Stimulated activated CD8-positive, alpha-beta memory T cell treated with anti-CD3 and anti-CD28 coated beads, Interleukin-4, amount 100 ng/mL, for 48 hours (primary cell): ENCODE results near the gene GLCCI1.
A peak's percentile ranks its signal among the peaks of the same experiment; 100 is the strongest.

Experiments
- DNase-seq: peaks from one replicate; pipeline ENCODE4 v3.0.0-alpha.2; 2020

GLCCI1 gene

DNA sequence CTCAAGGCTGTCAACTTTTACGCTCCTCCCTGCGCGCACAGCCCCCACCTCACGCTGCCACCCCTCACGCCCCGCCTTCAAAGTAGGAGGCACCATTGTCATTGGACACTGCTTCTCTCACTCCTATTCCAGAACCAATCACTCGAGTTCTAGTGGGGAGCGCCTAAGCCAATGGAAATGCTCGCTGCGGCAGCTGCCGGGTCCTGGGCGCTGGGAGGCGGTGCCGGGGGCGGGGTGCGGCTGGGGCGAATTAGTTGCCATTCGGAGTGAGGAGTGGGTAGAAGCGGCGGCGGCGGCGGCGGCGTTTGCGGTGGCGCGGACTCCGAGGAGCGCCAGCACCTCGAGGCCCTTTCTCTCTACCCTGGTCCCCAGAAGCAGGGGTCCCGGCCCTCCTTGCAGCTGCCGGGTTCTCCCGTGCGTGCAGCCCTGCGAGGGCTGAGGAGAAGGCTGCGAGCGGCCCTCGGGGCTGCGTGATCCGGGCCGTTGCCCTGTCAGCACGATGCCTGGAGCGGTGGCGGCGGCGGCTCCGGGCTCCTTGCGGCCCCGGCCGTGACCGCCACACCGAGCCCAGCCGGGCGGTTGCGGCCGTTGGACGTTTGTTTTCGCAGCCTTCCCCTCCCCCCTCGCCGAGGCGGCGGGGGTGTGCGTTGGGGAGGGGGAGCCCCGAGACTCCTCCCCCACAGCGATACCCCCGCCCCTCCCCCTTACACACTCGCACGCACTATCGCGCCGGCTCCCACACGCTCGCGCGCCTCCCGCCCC is at the start of gene GLCCI1:
Gene GLCCI1, plus strand, starts transcription at position 253 of the 762 bp plus-strand sequence. CDS start 555 bp downstream, outside the sequence.
- DNase-seq = peak; percentile 96

DNA sequence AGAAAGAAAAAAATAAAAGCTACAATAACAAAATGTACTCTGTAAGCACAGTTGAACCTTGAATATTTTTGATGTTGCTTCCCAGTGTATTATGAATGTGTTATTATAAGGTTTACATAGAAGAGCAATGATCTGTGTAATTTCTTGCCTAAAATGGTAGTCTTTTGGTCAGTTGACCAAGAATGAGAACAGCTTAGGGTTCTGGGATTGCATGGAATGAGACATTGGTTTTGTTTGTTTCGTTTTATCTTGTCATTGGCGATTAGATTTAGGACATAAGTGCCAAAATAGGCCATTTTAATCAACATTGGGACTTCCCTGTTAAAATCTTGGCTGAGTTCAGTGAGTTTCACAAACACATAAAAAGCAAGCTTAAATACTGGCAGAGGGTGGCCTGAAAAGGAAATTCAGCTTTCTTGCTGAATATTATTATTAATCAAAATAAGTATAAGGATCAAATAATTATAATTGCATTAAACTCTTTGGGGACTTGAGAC is 49.1 kb upstream of the GLCCI1 start:
- DNase-seq = no peak

- DNase-seq = no peak
Measured at GRCh38 chr7:7920056-7920455, 48.5 kb upstream of the GLCCI1 start.

GRCh38 chr7:7920481-7920880 is 48.1 kb upstream of the GLCCI1 start:
- no peak for DNase-seq

- DNase-seq = no peak
Measured at GRCh38 chr7:7921830-7922229, 46.8 kb upstream of the GLCCI1 start.

GRCh38 chr7:7922684-7923385 is 45.8 kb upstream of the GLCCI1 start:
- no peak for DNase-seq

DNA sequence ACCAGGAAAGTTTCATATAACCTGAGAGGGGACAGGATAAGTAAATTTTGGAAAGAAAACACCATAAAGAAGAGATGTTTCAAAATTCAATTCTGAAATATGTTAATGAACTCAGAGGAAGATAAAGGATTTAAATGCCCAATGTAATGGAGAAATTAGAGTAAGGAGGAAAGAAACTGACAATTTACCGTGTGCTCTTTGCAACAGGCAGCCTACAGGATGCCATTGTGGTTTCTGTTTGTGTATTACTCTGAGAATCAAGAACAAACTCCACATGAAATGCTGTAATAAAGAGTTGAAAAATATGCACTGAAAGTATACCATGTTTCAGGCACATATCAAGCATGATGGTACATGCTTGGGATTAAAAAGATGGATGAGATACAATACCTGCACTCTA is 44.8 kb upstream of the GLCCI1 start:
- no peak for DNase-seq

- no peak for DNase-seq
Measured at GRCh38 chr7:7924303-7924702, 44.3 kb upstream of the GLCCI1 start.

GRCh38 chr7:7931626-7932025 is 37.0 kb upstream of the GLCCI1 start:
- no peak for DNase-seq

- no peak for DNase-seq
Measured at GRCh38 chr7:7932553-7932952, 36.0 kb upstream of the GLCCI1 start.

DNA sequence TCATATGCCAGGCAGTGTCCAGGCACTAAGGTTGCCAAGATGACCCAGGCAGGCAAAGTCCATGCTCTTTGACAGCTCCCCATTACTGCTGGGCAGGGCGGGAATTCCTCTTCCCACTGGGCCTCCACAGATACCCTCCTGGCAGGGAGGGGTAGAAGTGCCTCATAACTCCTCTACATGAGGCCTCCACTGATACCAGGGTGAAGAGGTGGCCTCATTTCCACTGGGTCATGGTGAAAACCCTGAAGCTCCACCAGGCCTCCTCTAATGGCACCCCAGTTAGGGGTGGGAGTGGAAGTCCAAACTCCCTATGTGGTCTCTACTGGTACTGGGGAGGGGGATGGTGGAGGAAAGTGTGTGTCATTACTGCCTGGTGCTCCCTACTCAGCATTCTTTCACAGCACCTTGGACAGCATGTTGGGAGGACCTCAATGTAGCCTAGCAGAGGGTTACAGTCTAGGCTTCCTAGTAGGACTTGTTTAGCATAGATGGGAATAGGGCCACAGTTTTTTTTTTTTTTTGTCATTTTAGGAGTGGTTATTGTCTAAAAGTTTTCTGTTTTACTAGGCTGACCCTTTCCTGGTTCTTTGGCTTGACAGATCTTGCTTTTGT is 34.6 kb upstream of the GLCCI1 start:
- no peak for DNase-seq

DNA sequence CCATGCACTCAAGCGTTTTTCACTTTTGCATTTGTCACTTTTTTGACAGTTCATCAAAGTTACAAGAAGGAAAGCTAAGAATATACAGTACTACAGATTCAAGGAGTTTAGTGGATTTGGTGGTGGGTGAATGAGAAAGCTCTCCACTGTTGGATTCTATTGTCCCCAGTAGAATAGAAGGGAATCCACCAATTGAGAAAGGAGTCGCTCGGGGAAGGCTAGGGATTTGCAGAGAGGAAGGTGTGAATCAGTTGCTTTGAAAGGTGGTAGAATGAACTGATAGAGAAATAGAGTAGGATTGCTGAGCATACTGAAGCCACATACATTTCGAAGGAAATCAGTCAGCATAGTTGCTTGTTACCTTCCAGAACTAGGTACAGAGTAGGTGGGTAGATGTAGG is 33.7 kb upstream of the GLCCI1 start:
- DNase-seq = no peak

DNA sequence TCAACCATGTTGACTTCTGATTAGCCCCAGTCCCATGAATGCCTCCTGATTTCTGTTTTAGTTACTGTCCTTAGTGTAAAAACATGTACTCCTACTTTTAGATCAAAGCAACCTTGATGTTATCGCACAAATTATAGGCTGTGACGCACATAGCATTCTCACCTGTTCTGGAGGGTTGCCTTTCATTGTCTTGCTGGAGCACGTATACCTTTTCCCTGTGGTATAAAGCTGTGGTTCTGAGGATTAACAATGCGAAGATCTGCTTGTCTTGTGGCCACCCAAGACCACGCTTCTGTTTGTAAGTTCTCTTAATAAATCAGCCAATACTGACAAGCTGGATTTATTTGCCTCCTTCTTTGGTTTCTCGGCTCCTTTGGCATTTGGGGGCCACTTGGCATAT is 30.1 kb upstream of the GLCCI1 start:
- no peak for DNase-seq

- no peak for DNase-seq
Measured at GRCh38 chr7:7943951-7944350, 24.6 kb upstream of the GLCCI1 start.

GRCh38 chr7:7944619-7945282 is 23.8 kb upstream of the GLCCI1 start:
- DNase-seq = peak; percentile 55

DNA sequence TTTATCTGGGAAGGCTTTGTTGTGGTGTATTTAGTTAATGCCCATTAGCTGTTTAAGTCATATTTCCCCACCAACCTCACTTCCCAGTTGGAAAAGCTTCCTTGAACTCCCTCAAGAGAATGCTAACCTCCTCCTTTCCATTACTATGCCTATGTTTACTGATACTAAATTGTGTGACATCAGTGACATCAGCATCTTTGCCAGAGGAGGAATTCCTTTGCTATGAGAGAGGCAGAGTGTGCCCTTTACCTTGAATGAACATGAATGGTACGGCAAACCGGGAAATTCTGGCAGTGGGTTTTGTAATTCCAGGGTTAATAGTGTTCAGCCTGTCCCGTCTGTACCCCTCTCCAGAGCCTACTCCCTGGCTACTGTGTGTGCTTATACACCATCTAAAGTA is 22.1 kb upstream of the GLCCI1 start:
- no peak for DNase-seq

- no peak for DNase-seq
Measured at GRCh38 chr7:7948232-7948631, 20.4 kb upstream of the GLCCI1 start.

GRCh38 chr7:7953806-7954205 is 14.8 kb upstream of the GLCCI1 start:
- no peak for DNase-seq

DNA sequence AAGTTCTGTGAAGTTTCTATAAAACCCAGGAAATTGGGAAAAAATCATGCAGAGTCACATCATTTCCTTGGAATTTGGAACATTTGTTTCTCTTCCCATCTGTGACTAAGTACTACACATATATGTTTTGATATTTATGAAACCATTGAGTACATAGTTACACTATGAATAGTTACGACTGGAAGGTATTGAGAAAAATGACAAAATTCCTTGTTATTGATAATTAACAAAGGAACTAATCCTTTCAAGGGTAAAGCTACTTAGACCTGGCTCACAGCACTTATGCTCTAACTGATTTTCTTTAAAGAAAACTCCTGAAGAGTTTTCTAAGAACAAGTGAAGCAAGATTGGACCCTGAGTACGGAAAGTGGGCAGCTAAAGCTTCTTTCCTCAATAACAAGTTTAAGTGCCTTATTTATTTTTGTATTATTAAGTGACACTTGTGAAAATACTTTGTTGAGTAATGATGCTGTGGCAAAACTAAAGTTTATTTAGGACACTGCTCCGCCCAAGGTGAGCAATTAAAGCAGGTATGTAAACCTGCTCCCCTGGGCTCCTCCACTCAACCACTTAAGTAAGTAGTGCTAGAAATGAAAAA is 12.0 kb upstream of the GLCCI1 start:
- no peak for DNase-seq

DNA sequence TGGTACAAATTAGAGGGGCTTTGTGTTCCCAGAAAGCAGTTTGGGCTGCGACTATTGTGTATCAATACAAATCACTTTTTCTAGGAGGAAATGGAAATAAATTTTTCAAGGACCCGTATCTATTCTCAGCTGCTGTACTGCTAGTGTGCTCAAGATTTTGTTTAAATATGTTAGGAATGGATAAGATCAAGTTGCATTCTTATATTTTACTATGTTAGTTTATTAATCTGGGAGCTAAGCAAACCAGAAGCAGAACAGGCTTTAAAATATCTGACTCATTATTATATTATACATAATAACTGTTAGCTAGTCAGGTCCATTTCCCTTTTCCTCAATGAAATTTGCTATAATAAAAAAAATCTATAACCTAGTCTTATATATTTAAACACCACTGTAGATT is 11.1 kb upstream of the GLCCI1 start:
- DNase-seq = no peak

DNA sequence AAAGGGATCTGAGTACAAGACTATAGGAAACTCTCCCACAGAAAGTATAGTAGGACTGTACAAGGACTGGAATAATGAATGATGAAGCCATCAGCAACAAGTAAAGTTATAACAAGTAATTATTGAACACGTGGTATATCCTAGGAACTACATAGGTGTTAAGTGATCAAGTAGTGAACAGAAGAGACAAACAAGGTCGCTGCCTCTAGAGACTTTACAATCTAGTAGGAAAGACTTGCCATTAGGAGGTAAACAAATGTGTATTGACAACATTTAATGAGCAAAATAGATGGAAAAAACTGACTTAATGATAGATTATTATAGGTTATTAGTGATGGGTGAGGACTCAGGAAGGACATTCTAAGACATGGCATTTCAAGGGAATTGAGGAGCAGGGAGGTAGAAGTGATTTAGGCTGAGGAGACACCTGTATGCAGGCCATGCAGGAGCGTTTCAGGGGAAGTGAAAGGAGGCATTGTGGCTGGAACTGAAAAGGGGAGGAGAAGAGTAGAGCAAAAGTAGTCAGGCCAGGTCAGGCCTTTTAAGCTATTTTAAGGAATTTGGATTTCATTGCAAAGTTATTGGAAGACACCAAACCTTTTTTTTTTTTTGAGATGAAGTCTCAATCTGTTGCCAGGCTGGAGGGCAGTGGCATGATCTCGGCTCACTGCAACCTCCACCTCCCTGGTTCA is 8.5 kb upstream of the GLCCI1 start:
- DNase-seq = no peak

DNA sequence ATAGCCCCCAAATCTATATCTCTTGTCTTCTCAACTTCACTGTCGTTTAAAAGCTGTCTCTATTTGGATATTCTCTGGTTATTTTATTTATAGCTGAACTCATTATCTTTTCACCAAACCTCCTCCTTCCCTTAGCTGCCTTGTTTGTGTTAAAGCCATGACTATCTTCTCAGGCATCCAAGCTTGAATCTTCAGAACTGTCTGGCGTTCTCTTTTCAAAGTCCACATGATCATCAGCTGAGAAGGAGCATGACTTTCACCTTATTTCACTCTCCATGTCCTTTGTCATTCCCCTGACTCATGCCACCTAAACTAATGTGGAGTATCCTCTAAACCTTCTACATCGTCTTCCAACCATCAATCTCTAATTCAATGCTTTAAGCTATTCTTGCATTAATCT is 5.7 kb upstream of the GLCCI1 start:
- DNase-seq = no peak
